Measurements from ENCODE around the gene KLF5. TPM values are rescaled to one million over a fixed set of nuclear protein-coding genes. Genes with fewer than 3 reads are reported as not detected.
A peak's percentile ranks its signal among the peaks of the same experiment; 100 is the strongest.

The KLF5 gene
- total RNA-seq, 1 experiment from 2014 or later: 2.3 TPM

DNA sequence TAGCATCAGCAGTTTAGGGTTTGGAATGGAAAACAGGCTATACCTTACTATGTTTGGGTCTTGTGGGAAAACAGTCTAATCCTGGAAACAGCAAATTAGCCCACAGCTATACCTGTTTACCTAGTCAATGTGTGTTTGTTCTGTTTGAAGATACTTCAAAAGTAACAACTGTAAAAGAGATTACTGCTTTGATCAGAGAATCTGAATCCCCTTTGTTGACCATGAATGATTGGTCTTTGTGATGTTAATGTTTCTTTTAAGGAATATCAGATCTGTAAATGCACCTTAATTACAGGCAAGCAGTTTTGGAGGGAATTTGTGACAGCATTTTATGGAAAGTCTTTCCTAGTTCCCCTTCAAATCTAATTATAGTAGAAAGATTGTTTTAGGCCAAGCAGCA is 20.7 kb upstream of the KLF5 start (continued):
- TF ChIP-seq, protein P1, sequence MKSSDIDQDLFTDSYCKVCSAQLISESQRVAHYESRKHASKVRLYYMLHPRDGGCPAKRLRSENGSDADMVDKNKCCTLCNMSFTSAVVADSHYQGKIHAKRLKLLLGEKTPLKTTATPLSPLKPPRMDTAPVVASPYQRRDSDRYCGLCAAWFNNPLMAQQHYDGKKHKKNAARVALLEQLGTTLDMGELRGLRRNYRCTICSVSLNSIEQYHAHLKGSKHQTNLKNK (CRISPR knock-in tag; IDR thresholded peaks at IDR 0.05): no peak
- TF ChIP-seq ZNF671 (CRISPR knock-in tag; IDR thresholded peaks at IDR 0.05) (no peak), TCF7 (CRISPR knock-in tag; IDR thresholded peaks at IDR 0.05; ENCODE audit: low read depth) (no peak), NFATC4 (CRISPR knock-in tag; IDR thresholded peaks at IDR 0.05) (no peak), CREM (CRISPR knock-in tag; IDR thresholded peaks at IDR 0.05) (no peak)
- TF ChIP-seq, protein P2, sequence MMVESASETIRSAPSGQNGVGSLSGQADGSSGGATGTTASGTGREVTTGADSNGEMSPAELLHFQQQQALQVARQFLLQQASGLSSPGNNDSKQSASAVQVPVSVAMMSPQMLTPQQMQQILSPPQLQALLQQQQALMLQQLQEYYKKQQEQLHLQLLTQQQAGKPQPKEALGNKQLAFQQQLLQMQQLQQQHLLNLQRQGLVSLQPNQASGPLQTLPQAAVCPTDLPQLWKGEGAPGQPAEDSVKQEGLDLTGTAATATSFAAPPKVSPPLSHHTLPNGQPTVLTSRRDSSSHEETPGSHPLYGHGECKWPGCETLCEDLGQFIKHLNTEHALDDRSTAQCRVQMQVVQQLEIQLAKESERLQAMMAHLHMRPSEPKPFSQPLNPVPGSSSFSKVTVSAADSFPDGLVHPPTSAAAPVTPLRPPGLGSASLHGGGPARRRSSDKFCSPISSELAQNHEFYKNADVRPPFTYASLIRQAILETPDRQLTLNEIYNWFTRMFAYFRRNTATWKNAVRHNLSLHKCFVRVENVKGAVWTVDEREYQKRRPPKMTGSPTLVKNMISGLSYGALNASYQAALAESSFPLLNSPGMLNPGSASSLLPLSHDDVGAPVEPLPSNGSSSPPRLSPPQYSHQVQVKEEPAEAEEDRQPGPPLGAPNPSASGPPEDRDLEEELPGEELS (CRISPR knock-in tag; IDR thresholded peaks at IDR 0.05): no peak

DNA sequence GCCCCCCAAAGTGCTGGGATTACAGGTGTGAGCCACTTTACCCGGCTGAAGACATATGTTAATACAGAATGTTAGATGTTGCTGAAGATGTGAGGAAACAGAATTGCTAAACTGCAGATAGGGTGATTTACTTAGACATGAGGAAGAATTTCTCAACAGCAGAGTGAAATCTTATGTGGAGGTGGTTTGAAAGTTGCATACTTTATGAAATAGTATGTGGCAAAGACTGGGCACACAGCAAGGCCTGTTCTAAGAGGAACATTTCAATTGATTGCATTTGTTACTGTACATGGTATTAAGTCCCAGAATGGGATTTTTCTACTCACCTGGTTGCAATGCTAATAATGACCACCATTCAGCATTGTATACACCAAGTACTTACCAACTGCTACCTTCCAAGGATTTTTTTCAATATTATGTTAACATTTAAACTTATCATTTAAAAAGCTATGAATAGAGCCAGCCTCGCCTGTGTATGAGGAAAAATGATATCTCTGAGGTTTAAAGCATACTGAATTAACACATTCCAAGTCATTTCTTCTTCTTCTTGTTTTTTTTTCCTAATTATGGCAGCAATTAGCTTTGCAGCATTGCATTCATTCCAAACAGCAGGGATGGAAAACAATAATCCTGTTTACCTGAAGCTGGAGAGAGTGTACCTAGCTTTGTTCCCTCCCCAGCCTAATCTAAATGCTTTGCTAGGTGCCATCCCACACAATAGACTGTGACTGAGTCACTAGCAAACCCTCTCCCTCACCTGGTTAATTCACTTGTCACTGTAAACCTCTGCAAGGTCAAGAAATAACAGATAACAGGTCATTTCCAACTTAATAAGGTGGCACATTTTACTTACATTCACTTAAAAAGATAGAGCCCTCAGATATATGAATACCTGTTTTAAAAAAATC is 19.4 kb upstream of the KLF5 start:
- no peaks in the 10 kb centered on the region for H3K9me3 Mint-ChIP-seq
- H3K4me3 Mint-ChIP-seq: no peak overlapping the region
- POLR2A ChIA-PET: no interaction called here
- H3K4me1 Mint-ChIP-seq: peaks cover 33% of the 10 kb centered on the region
- TF ChIP-seq RELA (CRISPR knock-in tag; IDR thresholded peaks at IDR 0.05; ENCODE audit: borderline replicate concordance) (no peak), NR2C2 (CRISPR knock-in tag; IDR thresholded peaks at IDR 0.05) (no peak), FOXJ3 (CRISPR knock-in tag; IDR thresholded peaks at IDR 0.05; ENCODE audit: borderline replicate concordance) (no peak), KAT7 (CRISPR knock-in tag; IDR thresholded peaks at IDR 0.05; ENCODE audit: borderline replicate concordance) (no peak), SP1 (CRISPR knock-in tag; conservative IDR thresholded peaks at IDR 0.05) (no peak), TEAD4 (CRISPR knock-in tag; IDR thresholded peaks at IDR 0.05) (no peak), SMAD3 (CRISPR knock-in tag; IDR thresholded peaks at IDR 0.05; ENCODE audit: borderline replicate concordance) (no peak), ATF1 (CRISPR knock-in tag; IDR thresholded peaks at IDR 0.05) (no peak), TEAD1 (CRISPR knock-in tag; IDR thresholded peaks at IDR 0.05) (no peak), ESRRA (CRISPR knock-in tag; IDR thresholded peaks at IDR 0.05; ENCODE audit: borderline replicate concordance) (no peak), IRF2 (CRISPR knock-in tag; IDR thresholded peaks at IDR 0.05; ENCODE audit: borderline replicate concordance, low read depth) (no peak), ZNF416 (CRISPR knock-in tag; IDR thresholded peaks at IDR 0.05) (no peak), ZNF138 (CRISPR knock-in tag; conservative IDR thresholded peaks at IDR 0.05) (no peak)
- TF ChIP-seq, protein P3, sequence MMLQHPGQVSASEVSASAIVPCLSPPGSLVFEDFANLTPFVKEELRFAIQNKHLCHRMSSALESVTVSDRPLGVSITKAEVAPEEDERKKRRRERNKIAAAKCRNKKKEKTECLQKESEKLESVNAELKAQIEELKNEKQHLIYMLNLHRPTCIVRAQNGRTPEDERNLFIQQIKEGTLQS (CRISPR knock-in tag; conservative IDR thresholded peaks at IDR 0.05): no peak
- TF ChIP-seq, protein P4, sequence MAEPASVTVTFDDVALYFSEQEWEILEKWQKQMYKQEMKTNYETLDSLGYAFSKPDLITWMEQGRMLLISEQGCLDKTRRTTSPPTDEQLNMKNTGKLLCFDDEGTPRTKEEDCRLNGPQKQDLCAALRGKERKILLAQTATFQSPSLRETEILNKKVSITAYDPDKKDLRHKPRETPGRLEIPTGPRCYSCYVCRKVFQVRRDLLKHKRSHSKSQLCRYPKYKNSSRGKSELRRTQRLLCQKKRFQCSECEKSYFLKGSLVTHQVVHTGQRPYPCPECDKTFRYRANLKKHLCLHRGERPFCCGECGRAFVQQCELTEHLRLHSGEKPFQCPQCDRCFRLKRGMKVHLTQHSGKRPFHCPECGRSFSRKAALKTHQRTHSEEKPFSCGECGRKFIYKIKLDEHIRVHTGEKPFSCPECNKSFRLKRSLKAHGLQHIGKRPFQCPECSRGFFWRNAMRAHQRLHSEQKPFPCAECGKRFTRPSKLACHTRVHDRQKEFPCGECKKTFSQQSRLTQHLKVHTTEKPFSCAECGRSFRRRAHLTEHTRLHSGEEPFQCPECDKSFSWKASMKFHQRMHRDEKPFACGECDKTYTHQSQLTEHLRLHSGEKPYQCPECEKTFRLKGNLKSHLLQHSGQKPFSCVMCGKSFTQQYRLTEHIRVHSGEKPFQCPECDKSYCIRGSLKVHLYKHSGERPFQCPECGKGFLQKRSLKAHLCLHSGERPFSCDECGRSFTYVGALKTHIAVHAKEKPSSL (CRISPR knock-in tag; conservative IDR thresholded peaks at IDR 0.05): no peak
- TF ChIP-seq, protein P5, sequence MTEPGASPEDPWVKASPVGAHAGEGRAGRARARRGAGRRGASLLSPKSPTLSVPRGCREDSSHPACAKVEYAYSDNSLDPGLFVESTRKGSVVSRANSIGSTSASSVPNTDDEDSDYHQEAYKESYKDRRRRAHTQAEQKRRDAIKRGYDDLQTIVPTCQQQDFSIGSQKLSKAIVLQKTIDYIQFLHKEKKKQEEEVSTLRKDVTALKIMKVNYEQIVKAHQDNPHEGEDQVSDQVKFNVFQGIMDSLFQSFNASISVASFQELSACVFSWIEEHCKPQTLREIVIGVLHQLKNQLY (CRISPR knock-in tag; IDR thresholded peaks at IDR 0.05): no peak
- TF ChIP-seq, protein P6, sequence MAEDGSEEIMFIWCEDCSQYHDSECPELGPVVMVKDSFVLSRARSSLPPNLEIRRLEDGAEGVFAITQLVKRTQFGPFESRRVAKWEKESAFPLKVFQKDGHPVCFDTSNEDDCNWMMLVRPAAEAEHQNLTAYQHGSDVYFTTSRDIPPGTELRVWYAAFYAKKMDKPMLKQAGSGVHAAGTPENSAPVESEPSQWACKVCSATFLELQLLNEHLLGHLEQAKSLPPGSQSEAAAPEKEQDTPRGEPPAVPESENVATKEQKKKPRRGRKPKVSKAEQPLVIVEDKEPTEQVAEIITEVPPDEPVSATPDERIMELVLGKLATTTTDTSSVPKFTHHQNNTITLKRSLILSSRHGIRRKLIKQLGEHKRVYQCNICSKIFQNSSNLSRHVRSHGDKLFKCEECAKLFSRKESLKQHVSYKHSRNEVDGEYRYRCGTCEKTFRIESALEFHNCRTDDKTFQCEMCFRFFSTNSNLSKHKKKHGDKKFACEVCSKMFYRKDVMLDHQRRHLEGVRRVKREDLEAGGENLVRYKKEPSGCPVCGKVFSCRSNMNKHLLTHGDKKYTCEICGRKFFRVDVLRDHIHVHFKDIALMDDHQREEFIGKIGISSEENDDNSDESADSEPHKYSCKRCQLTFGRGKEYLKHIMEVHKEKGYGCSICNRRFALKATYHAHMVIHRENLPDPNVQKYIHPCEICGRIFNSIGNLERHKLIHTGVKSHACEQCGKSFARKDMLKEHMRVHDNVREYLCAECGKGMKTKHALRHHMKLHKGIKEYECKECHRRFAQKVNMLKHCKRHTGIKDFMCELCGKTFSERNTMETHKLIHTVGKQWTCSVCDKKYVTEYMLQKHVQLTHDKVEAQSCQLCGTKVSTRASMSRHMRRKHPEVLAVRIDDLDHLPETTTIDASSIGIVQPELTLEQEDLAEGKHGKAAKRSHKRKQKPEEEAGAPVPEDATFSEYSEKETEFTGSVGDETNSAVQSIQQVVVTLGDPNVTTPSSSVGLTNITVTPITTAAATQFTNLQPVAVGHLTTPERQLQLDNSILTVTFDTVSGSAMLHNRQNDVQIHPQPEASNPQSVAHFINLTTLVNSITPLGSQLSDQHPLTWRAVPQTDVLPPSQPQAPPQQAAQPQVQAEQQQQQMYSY (CRISPR knock-in tag; IDR thresholded peaks at IDR 0.05): no peak
- TF ChIP-seq, protein P1 (CRISPR knock-in tag; IDR thresholded peaks at IDR 0.05): no peak
- TF ChIP-seq, protein P7, sequence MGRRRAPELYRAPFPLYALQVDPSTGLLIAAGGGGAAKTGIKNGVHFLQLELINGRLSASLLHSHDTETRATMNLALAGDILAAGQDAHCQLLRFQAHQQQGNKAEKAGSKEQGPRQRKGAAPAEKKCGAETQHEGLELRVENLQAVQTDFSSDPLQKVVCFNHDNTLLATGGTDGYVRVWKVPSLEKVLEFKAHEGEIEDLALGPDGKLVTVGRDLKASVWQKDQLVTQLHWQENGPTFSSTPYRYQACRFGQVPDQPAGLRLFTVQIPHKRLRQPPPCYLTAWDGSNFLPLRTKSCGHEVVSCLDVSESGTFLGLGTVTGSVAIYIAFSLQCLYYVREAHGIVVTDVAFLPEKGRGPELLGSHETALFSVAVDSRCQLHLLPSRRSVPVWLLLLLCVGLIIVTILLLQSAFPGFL (CRISPR knock-in tag; IDR thresholded peaks at IDR 0.05; ENCODE audit: borderline replicate concordance): no peak
- ATAC-seq (peak; percentile 79), DNase-seq (ENCODE audit: low spot score) (no peak)
- no peak overlapping the region for H3K27ac Mint-ChIP-seq
- no peaks in the 10 kb centered on the region for H3K36me3 Mint-ChIP-seq
- H3K27me3 Mint-ChIP-seq (ENCODE audit: low read depth): peaks cover 74% of the 10 kb centered on the region
- CTCF ChIA-PET: interaction anchor here (0.7 to 1.1 kb wide), 2 partner anchors 87 to 200 kb away, joined by 3 to 4 read pairs; no protein-coding TSS in a partner anchor

Measured in WTC11 (cell line).